Thoracic aorta (tissue), 2 donors: Measurements from ENCODE around the gene RABL2A. TPM values are rescaled to one million over a fixed set of nuclear protein-coding genes. Genes with fewer than 3 reads are reported as not detected.
"Not testable (repeated sequence)": the region's sequence is repeated elsewhere in the genome, so short reads cannot be mapped to it uniquely, and the experiment has no call there.

ENCODE experiments used
- ATAC-seq: fragments of 150-250 bp; one replicate; pipeline ENCODE4 v1.8.0; 2017; ENCODE audit warnings: low read depth; ENCODE audit not compliant: insufficient number of reproducible peaks, low FRiP score
- DNase-seq: peaks from one replicate; pipeline ENCODE4 v3.0.0-alpha.2; 2020; ENCODE audit warnings: low spot score
- H3K27ac ChIP-seq, 2 donors: fragments of 200-600 bp; sonication (generic); 1 replicate in 1 of 2; 2 replicates in 1 of 2; pipeline ENCODE4 v1.5.1; 2016; ENCODE audit warnings: mild to moderate bottlenecking in 2 of 2, moderate library complexity in 2 of 2
- H3K27me3 ChIP-seq: fragments of 200-600 bp; sonication (generic); replicated peaks from 2 replicates; pipeline ENCODE4 v1.6.0; 2016; ENCODE audit warnings: mild to moderate bottlenecking; ENCODE audit not compliant: insufficient read depth
- H3K36me3 ChIP-seq: fragments of 200-600 bp; sonication (generic); one replicate; pipeline ENCODE4 v1.5.1; 2016
- H3K4me1 ChIP-seq, 2 donors: fragments of 200-600 bp; sonication (generic); 1 replicate in 1 of 2; 2 replicates in 1 of 2; pipeline versions ENCODE4 v1.5.1 to v1.6.0; 2016; ENCODE audit warnings: low read depth in 2 of 2, mild to moderate bottlenecking in 1 of 2; ENCODE audit not compliant: control insufficient read depth in 1 of 2
- H3K4me3 ChIP-seq: fragments of 200-600 bp; sonication (generic); 2 replicates; pipeline ENCODE4 v1.5.1; 2016; ENCODE audit warnings: mild to moderate bottlenecking
- H3K9me3 ChIP-seq: fragments of 200-600 bp; sonication (generic); 2 replicates; pipeline ENCODE4 v1.5.1; 2016
- CTCF ChIP-seq: fragments of 200-600 bp; sonication (generic); IDR thresholded peaks from one replicate; pipeline ENCODE4 v1.5.1; 2019; ENCODE audit warnings: antibody characterized with exemption
- total RNA-seq, 2 donors: library from RNA; depleted of rRNA; stranded (reverse); fragments of >200 nt; gene quantifications; one replicate each; pipeline versions ENCODE4 v1.1.0 to v1.2.3, GENCODE V29; 2016

RABL2A gene
- total RNA-seq, 2 donors from 2014 or later = 13.5 to 21.5 TPM

- Histone ChIP-seq H3K4me3 (no peak overlapping the region), H3K27me3 (no peaks in the 10 kb centered on the region), H3K9me3 (no peaks in the 10 kb centered on the region), H3K36me3 (no peaks in the 10 kb centered on the region), H3K27ac (no peak overlapping the region), H3K4me1 (no peaks in the 10 kb centered on the region)
- TF ChIP-seq CTCF = no peak
- ATAC-seq (no peak), DNase-seq (no peak)
Observed at GRCh38 chr2:113686537-113686936, 59.5 kb downstream of the RABL2A start.

DNA sequence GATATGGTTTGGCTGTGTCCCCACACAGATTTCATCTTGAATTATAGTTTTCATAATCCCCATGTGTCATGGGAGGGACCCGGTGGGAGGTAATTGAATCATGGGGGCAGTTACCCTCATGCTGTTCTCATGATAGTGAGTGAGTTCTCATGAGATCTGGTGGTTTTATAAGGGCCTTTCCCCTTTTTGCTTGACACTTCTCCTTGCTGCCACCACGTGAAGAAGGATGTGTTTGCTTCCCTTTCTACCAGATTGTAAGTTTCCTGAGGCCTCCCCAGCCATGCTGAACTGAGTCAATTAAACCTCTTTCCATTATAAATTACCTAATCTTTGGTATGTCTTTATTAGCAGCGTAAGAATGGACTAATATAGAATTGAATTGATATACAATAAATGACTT lies 63.8 kb downstream of the RABL2A start:
- not testable (repeated sequence) for DNase-seq, H3K9me3 ChIP-seq, H3K4me1 ChIP-seq, H3K4me3 ChIP-seq, H3K36me3 ChIP-seq, ATAC-seq, H3K27me3 ChIP-seq, H3K27ac ChIP-seq

Other genes with a start within 250 kb of the RABL2A start
- 10 to 100 TPM; 15.4 to 34.1 TPM for gene ZNG1B, start 189.6 kb upstream of the RABL2A start, total RNA-seq
- gene FOXD4L1, start 128.6 kb upstream of the RABL2A start, total RNA-seq = under 1 TPM in 1 of 2 donors, not detected in 1; 0.21 TPM
- 10 to 100 TPM; 86.2 to 90.2 TPM for gene SLC35F5, start 129.4 kb downstream of the RABL2A start, total RNA-seq